OCI-LY1 (cell line): ENCODE data around the gene TCERG1L.

ENCODE experiments used
- H2AFZ ChIP-seq: fragments of 200-600 bp; sonication (generic), shearing (Covaris generic); 2 replicates; pipeline ENCODE4 v1.6.0; 2014; ENCODE audit warnings: antibody characterized with exemption, mild to moderate bottlenecking, low read length
- H3F3A ChIP-seq: fragments of 200-600 bp; sonication (generic), shearing (Covaris generic); 2 replicates; pipeline ENCODE4 v1.6.0; 2014; ENCODE audit warnings: mild to moderate bottlenecking, antibody characterized with exemption, low read length, moderate library complexity; ENCODE audit not compliant: insufficient read depth
- H3K27ac ChIP-seq: fragments of 200-600 bp; sonication (generic); 2 replicates; pipeline ENCODE4 v1.5.1; 2014; ENCODE audit warnings: low read length, mixed run types, mild to moderate bottlenecking, low read depth; ENCODE audit not compliant: poor library complexity, severe bottlenecking
- H3K27me3 ChIP-seq: fragments of 200-600 bp; sonication (generic); 2 replicates; pipeline ENCODE4 v1.6.0; 2014; ENCODE audit warnings: antibody characterized with exemption, mild to moderate bottlenecking, low read length, moderate library complexity; ENCODE audit not compliant: insufficient read depth
- H3K36me3 ChIP-seq: fragments of 200-600 bp; sonication (generic); 2 replicates; pipeline ENCODE4 v1.6.1; 2014; ENCODE audit warnings: mild to moderate bottlenecking, antibody characterized with exemption, low read length, moderate library complexity, mixed read lengths; ENCODE audit not compliant: insufficient read depth
- H3K4me1 ChIP-seq: fragments of 200-600 bp; sonication (generic); 2 replicates; pipeline ENCODE4 v1.5.1; 2014; ENCODE audit warnings: mild to moderate bottlenecking, low read length, moderate library complexity; ENCODE audit not compliant: insufficient read depth, severe bottlenecking
- H3K4me2 ChIP-seq: fragments of 200-600 bp; sonication (generic), shearing (Covaris generic); 2 replicates; pipeline ENCODE4 v1.6.1; 2014; ENCODE audit warnings: low read length
- H3K4me3 ChIP-seq: fragments of 200-600 bp; sonication (generic); 2 replicates; pipeline ENCODE4 v1.5.1; 2014; ENCODE audit warnings: low read length, low read depth, mild to moderate bottlenecking, mixed read lengths; ENCODE audit not compliant: poor library complexity, severe bottlenecking
- H3K79me2 ChIP-seq: fragments of 200-600 bp; shearing (Covaris generic); 2 replicates; pipeline ENCODE4 v1.6.1; 2016; ENCODE audit warnings: mixed run types, low read length, mixed read lengths; ENCODE audit not compliant: insufficient read depth
- H3K9ac ChIP-seq: fragments of 200-600 bp; sonication (generic), shearing (Covaris generic); 2 replicates; pipeline ENCODE4 v1.6.1; 2014; ENCODE audit warnings: mild to moderate bottlenecking, low read length, mixed read lengths
- H3K9me2 ChIP-seq: fragments of 200-600 bp; sonication (generic), shearing (Covaris generic); 2 replicates; pipeline ENCODE4 v1.6.1; 2014; ENCODE audit warnings: low read depth, mild to moderate bottlenecking, low read length, mixed read lengths
- H3K9me3 ChIP-seq: fragments of 200-600 bp; shearing (Covaris generic); 2 replicates; pipeline ENCODE4 v1.6.1; 2014; ENCODE audit warnings: low read length, mixed read lengths
- H4K20me1 ChIP-seq: fragments of 200-600 bp; sonication (generic), shearing (Covaris generic); 2 replicates; pipeline ENCODE4 v1.6.0; 2016; ENCODE audit warnings: mild to moderate bottlenecking, low read length; ENCODE audit not compliant: insufficient read depth
- EZH2 ChIP-seq: fragments of 200-600 bp; sonication (generic), shearing (Covaris generic); IDR thresholded peaks from 2 replicates; pipeline ENCODE4 v1.8.0; 2017; ENCODE audit warnings: borderline replicate concordance, mixed run types, mild to moderate bottlenecking, antibody characterized with exemption, low read length, moderate library complexity, mixed read lengths
- TF ChIP-seq, protein P1 (sequence below): fragments of 200-600 bp; sonication (generic), shearing (Covaris generic); IDR thresholded peaks from 2 replicates; pipeline ENCODE4 v1.5.1; 2017; ENCODE audit warnings: mild to moderate bottlenecking, antibody characterized with exemption, low read length, moderate library complexity, mixed read lengths

The TCERG1L gene

DNA sequence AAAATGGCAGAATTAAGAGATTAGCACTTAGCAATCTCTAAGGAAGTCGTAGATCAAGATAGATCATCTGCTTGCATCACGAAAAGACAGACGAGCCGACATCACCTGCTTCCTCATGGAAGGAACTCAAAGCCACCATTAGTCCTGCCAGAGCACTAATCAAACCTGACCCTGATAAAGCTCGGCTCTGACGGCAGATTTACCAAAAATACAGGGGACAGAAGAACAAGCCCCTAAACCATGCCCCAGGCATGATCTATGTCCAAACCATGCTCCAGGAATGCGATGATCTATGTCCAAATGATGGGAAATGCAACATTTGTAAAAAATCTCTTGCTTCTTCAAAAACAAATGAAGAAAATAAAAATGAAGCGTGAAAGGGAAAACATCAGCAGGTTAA is 182.8 kb downstream of the TCERG1L start:
- Histone ChIP-seq H3K79me2 (no peaks in the 10 kb centered on the region), H3K27ac (no peak overlapping the region), H2AFZ (no peak overlapping the region), H3K9me2 (no peaks in the 10 kb centered on the region), H3K4me3 (no peak overlapping the region), H3K36me3 (no peaks in the 10 kb centered on the region), H3K4me1 (no peaks in the 10 kb centered on the region), H3K27me3 (0 out of 2 replicates have a peak, but pooled peaks cover 3% of the 10 kb centered on the region), H3K4me2 (no peak overlapping the region), H3F3A (no peaks in the 10 kb centered on the region), H3K9me3 (no peaks in the 10 kb centered on the region), H4K20me1 (no peaks in the 10 kb centered on the region), H3K9ac (no peak overlapping the region)
- no peak for TF ChIP-seq EZH2
- TF ChIP-seq, protein P1, sequence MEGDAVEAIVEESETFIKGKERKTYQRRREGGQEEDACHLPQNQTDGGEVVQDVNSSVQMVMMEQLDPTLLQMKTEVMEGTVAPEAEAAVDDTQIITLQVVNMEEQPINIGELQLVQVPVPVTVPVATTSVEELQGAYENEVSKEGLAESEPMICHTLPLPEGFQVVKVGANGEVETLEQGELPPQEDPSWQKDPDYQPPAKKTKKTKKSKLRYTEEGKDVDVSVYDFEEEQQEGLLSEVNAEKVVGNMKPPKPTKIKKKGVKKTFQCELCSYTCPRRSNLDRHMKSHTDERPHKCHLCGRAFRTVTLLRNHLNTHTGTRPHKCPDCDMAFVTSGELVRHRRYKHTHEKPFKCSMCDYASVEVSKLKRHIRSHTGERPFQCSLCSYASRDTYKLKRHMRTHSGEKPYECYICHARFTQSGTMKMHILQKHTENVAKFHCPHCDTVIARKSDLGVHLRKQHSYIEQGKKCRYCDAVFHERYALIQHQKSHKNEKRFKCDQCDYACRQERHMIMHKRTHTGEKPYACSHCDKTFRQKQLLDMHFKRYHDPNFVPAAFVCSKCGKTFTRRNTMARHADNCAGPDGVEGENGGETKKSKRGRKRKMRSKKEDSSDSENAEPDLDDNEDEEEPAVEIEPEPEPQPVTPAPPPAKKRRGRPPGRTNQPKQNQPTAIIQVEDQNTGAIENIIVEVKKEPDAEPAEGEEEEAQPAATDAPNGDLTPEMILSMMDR, result no peak

DNA sequence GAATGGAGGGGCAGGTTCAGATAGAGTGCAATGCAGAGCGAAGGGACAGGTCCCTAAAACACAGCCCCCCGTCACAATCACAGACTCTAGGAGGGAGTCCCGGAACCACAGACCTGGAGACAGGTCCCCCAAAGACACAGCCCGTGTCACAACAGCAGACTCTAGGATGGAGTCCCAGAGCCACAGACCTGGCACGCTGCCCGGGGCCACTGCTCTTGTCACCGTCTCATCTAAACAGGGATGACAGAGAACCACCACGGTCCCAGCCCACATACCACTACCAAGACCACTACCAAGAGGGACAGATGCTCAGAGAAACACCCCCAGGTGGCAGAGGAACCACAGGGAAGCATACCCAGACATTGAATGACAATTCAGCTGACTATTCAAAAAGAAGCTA is 183.9 kb downstream of the TCERG1L start:
- no peaks in the 10 kb centered on the region for H3K79me2 ChIP-seq
- H3K9me3 ChIP-seq, result no peaks in the 10 kb centered on the region
- H3K4me3 ChIP-seq, result no peak overlapping the region
- H3K9ac ChIP-seq, result no peak overlapping the region
- H3K27ac ChIP-seq, result no peak overlapping the region
- H3K9me2 ChIP-seq, result no peaks in the 10 kb centered on the region
- no peaks in the 10 kb centered on the region for H3K4me1 ChIP-seq
- H3K27me3 ChIP-seq, result 0 out of 2 replicates have a peak, but pooled peaks cover 3% of the 10 kb centered on the region
- H3K36me3 ChIP-seq, result no peaks in the 10 kb centered on the region
- H4K20me1 ChIP-seq, result no peaks in the 10 kb centered on the region
- no peak overlapping the region for H2AFZ ChIP-seq
- TF ChIP-seq, protein P1, result no peak
- TF ChIP-seq EZH2, result no peak
- H3F3A ChIP-seq, result no peaks in the 10 kb centered on the region
- H3K4me2 ChIP-seq, result no peak overlapping the region

DNA sequence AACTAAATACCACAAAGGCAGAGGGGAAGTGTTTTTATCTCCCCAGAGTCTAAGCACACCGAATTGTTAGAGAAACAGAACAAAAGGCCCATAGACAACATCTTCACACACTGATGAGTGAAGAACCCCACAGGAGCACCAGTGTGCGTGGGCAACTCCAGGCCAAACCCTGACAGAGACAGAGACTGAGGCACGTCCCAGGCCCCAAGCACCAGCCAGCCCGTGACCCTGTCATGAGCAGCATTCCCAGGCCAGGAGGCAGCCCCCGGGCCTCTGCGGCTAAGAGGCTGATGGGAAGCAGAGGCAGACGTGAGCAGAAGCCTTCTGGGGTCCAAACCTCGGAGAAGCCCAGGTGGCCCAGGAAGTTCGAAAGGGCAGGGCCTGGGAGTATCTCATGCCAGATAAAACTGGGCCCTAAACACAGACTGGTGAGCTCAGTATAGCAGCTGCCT is 184.4 kb downstream of the TCERG1L start:
- Histone ChIP-seq H3K27ac (no peak overlapping the region), H3K4me2 (no peak overlapping the region), H3K79me2 (no peaks in the 10 kb centered on the region), H2AFZ (no peak overlapping the region), H3K9me3 (no peaks in the 10 kb centered on the region), H4K20me1 (no peaks in the 10 kb centered on the region), H3K36me3 (no peaks in the 10 kb centered on the region), H3K9ac (no peak overlapping the region), H3K27me3 (0 out of 2 replicates have a peak, but pooled peaks cover 3% of the 10 kb centered on the region), H3K9me2 (no peaks in the 10 kb centered on the region), H3K4me3 (no peak overlapping the region), H3F3A (no peaks in the 10 kb centered on the region), H3K4me1 (no peaks in the 10 kb centered on the region)
- TF ChIP-seq, protein P1, result no peak
- no peak for TF ChIP-seq EZH2
